Measurements from ENCODE around the gene LAMA5. TPM values are rescaled to one million over a fixed set of nuclear protein-coding genes. Genes with fewer than 3 reads are reported as not detected.

The LAMA5 gene
- total RNA-seq, 4 donors from 2014 or later: 95.2 to 230 (median 139) TPM

DNA sequence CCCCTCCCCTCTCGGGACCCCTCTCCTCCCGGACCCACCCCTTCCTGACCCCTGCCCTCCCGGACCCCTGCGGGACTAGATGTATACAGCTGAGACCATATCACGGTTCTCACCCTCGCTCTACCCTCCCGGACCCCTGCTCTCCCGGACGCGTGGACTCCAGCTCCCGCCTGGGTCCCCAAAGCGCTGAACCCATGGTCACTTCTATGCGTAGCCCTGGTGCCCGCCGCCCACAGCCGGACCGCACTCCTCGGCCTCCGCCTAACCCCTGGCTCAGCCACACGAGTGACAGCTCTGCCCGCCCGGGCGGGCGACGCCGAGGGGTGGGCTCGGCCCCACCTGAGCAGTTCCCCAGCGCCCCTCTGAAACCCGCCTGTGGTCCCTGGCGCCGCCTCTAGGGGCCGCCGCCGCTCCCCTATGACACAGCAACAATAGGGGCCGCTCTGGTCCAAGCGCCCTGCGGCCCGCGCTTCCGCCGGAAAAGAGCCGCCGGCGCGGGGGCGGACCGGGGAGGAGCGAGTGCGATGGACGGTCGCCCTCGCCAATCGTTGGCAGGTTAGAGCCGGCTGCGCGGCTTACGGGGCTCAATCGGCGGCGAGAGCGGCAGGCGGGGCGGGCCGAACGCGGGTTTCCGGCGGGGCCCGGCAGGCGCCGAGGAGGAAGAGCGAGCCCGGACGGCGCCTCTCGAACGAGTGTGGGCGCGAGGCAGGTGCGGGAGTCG is 64.6 kb downstream of the LAMA5 start, which contains the start of gene ADRM1:
TSS of gene ADRM1 (plus strand) at position 657 of the 721 bp plus-strand sequence. CDS start 572 bp downstream, outside the sequence.
- Histone ChIP-seq H3K9me3 (no peaks in the 10 kb centered on the region), H3K27me3 (no peaks in the 10 kb centered on the region), H3K36me3 (peaks cover under 1 to 48% (median 14%) of the 10 kb centered on the region in 3 donors), H3K4me1 (peaks cover 4 to 43% (median 18%) of the 10 kb centered on the region in 4 donors), H3K4me3 (peak within 1 kb of the TSS; percentile 56 to 89 (median 76)), H3K27ac (peak within 1 kb of the TSS; percentile 96 to 99 (median 98))
- DNase-seq (ENCODE audit: low spot score in 2 of 2): peak; percentile 91 to 93
- 0% methylated on average over 16 to 45 of the region's 81 CpGs for WGBS, 2 donors
- TF ChIP-seq POLR2A (IDR thresholded peaks at IDR 0.05) (peak in 1 of 2 donors; percentile 66), EP300 (IDR thresholded peaks at IDR 0.05) (peak; percentile 80 to 91)
- TF ChIP-seq, protein P1, sequence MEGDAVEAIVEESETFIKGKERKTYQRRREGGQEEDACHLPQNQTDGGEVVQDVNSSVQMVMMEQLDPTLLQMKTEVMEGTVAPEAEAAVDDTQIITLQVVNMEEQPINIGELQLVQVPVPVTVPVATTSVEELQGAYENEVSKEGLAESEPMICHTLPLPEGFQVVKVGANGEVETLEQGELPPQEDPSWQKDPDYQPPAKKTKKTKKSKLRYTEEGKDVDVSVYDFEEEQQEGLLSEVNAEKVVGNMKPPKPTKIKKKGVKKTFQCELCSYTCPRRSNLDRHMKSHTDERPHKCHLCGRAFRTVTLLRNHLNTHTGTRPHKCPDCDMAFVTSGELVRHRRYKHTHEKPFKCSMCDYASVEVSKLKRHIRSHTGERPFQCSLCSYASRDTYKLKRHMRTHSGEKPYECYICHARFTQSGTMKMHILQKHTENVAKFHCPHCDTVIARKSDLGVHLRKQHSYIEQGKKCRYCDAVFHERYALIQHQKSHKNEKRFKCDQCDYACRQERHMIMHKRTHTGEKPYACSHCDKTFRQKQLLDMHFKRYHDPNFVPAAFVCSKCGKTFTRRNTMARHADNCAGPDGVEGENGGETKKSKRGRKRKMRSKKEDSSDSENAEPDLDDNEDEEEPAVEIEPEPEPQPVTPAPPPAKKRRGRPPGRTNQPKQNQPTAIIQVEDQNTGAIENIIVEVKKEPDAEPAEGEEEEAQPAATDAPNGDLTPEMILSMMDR (IDR thresholded peaks at IDR 0.05): peak; percentile 94 to 99 (median 99)

DNA sequence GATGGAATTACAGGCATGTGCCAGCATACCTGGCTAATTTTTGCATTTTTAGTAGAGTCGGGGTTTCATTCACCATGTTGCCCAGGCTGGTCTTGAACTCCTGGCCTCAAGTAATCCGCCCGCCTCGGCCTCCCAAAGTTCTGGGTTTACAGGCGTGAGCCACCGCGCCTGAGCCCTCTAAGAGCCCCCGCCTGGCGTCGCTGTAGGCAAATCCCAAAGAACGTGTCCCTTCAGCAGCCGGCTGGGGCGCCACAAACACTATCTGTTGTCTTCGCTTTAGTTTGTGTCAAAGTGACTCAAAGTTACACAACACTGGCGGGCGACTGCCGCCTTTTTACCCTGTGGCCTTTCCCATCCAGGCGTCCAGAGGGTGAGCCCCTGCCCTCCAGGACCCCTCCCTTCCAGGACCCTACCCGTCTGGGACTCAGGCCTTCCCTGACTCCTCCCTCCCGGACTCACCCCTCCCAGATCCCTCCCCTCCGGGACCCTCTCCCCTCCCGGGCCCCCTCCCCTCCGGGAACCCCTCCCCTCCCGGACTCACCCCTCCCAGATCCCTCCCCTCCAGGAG is 65.3 kb downstream of the LAMA5 start:
- WGBS, 2 donors: 5 to 8% methylated on average over 24 of the region's 24 CpGs
- Histone ChIP-seq H3K27ac (peak overlapping the region; percentile 96 to 99 (median 98)), H3K27me3 (no peaks in the 10 kb centered on the region), H3K36me3 (peaks cover 0 to 47% (median 10%) of the 10 kb centered on the region in 3 donors), H3K4me3 (peak overlapping the region; percentile 51 to 89 (median 62)), H3K9me3 (no peaks in the 10 kb centered on the region), H3K4me1 (peaks cover 4 to 37% (median 18%) of the 10 kb centered on the region in 4 donors)
- TF ChIP-seq POLR2A (IDR thresholded peaks at IDR 0.05): peak in 1 of 2 donors; percentile 28
- TF ChIP-seq, protein P1 (IDR thresholded peaks at IDR 0.05): peak; percentile 78 to 95 (median 91)
- TF ChIP-seq EP300 (IDR thresholded peaks at IDR 0.05): peak; percentile 34 to 77
- DNase-seq (ENCODE audit: low spot score in 2 of 2): peak; percentile 89 to 91

DNA sequence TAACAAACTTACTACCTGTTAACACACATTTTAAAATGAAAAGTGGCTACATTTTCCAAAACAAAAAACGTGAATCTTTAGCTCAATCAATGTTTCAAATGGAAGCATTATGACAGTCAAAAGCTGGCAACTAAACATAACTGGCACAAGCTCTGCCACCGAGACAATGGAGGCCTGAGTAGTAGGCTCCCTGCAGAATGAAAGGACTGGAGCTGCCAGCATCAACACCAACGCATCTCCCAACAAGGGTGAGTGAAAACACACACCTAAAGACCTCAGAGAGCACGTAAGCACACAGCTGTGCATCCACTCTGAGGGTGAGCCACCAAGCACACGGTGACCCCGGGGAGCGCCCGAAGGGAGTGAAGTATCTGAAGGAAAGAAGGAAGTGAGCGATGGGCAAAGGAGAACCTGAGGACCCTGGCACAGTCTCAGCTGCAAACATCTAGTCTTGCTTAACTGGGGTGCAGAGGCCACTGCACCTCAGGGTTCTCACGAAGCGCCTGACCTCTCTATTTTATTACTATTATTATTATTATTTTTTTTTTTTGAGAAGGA is 65.9 kb downstream of the LAMA5 start:
- TF ChIP-seq EP300 (IDR thresholded peaks at IDR 0.05) (no peak), POLR2A (IDR thresholded peaks at IDR 0.05) (no peak)
- TF ChIP-seq, protein P1 (IDR thresholded peaks at IDR 0.05): no peak
- Histone ChIP-seq H3K4me3 (peak overlapping the region in 1 of 4 donors; percentile 89), H3K27me3 (no peaks in the 10 kb centered on the region), H3K27ac (peak overlapping the region in 2 of 4 donors; percentile 99), H3K36me3 (peaks cover 0 to 47% (median 3%) of the 10 kb centered on the region in 3 donors), H3K9me3 (no peaks in the 10 kb centered on the region), H3K4me1 (peaks cover 4 to 34% (median 18%) of the 10 kb centered on the region in 4 donors)
- WGBS, 2 donors: 75 to 77% methylated on average over 11 of the region's 11 CpGs
- no peak for DNase-seq (ENCODE audit: low spot score in 2 of 2)

DNA sequence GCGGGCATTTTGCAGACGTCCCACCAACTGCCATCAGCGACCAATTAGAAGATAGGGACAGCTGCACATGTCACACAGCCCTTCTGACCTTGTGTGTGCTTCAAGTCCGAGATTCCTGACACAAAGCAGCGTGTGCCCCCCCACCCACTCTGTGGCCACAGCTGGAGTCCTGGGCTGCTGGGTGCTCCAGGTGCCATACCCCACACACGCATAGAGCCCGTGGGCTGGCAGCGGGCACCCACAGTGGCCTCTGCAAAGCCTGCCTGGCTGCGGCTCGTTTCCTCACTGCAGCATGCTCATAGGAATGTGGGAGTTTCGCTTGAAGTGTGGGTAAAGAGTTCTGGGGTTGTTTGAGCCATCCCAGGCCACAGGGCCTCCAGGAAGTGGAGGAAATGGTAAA is 66.8 kb downstream of the LAMA5 start:
- Histone ChIP-seq H3K4me3 (no peak overlapping the region), H3K4me1 (peaks cover 4 to 26% (median 17%) of the 10 kb centered on the region in 4 donors), H3K27ac (no peak overlapping the region), H3K27me3 (no peaks in the 10 kb centered on the region), H3K9me3 (no peaks in the 10 kb centered on the region), H3K36me3 (peaks cover 0 to 47% (median 0%) of the 10 kb centered on the region in 3 donors)
- WGBS, 2 donors: 68 to 76% methylated on average over 11 of the region's 11 CpGs
- TF ChIP-seq EP300 (IDR thresholded peaks at IDR 0.05) (no peak), POLR2A (IDR thresholded peaks at IDR 0.05) (no peak)
- TF ChIP-seq, protein P1 (IDR thresholded peaks at IDR 0.05): no peak
- DNase-seq (ENCODE audit: low spot score in 2 of 2): no peak
